ENCODE measurements around the gene PMS1.
"Not testable (repeated sequence)": the region's sequence is repeated elsewhere in the genome, so short reads cannot be mapped to it uniquely, and the experiment has no call there.

The PMS1 gene

DNA sequence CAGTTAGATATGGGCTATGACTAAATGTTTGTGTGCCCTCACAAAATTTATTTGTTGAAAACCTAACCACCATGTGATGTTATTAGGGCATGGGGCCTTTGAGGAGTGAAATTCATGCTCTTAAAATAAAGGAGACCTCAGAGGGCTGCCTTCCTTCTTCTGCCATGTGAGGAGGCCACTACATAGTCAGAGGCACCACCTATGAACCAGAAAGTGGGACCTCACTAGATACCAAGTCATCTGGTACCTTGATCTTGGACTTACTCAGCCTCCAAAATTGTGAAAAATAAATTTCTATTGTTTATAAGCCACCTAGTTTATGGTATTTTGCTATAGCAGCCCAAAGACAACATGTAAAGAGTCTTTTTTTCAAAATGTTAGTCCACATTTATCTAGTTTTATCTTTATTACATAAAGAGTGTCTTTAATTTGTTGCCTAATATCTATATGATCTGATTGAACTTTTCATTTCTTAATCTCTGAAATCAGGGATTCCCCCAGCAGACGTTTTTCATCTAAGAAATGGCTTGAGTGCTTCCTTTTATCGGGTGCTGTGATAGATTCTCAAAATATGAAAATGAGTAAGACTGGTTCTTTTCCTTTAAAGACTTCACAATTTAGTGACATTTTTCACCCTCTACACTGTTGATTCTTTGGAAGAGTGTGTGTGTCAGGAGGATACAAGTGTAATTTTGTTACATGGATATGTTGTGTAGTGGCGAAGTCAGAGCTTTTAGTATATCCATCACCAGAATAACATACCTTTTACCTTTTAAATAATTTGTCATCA lies 34.2 kb downstream of the PMS1 start:
- no peak for DNase-seq

DNA sequence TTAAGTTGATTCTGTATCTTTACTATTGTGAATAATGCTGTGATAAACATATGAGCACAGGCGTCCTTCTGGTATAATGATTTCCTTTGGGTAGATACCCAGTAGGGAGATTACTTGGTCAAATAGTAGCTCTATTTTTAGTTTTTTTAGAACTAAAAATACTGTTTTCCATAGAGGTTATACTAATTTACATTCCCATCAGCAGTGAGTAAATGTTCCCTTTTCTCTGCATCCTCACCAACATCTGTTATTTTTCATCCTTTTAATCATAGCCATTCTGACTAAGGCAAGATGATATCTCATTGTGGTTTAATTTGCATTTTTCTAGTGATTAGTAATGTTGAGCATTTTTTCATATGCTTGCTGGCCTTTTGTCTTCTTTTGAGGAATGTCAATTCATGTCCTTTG lies 35.1 kb downstream of the PMS1 start:
- no peak for DNase-seq

DNA sequence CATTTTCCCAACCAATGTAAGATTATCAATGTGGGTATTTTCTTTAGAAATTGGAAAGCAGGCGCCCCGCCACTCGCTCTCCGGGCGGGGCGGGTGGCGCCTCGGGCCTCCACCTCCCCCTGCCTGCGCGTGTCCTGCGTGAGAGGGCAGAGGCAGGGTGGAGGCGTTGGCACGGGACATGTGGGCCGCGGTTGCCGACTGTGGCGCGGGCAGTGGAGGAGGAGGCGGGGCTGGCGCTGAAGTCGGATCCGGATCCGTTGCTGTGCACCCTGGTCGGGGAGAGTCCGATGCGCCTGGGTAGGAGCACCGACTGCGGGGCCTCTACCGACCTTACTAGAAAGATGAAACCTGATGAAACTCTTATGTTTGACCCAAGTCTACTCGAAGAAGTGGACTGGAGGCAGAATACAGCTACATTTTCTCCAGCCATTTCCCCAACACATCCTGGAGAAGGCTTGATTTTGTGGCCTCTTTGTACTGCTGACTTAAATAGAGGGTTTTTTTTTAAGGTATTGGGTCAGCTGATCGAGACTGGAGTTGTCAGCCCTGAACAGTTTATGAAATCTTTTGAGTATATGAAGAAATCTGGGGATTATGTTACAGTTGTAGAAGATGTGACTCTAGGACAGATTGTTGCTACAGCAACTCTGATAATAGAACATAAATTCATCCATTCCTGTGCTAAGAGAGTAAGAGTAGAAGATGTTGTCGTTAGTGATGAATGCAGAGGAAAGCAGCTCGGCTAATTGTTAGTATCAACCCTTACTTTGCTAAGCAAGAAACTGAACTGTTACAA lies 37.9 kb downstream of the PMS1 start:
- DNase-seq, result no peak

DNA sequence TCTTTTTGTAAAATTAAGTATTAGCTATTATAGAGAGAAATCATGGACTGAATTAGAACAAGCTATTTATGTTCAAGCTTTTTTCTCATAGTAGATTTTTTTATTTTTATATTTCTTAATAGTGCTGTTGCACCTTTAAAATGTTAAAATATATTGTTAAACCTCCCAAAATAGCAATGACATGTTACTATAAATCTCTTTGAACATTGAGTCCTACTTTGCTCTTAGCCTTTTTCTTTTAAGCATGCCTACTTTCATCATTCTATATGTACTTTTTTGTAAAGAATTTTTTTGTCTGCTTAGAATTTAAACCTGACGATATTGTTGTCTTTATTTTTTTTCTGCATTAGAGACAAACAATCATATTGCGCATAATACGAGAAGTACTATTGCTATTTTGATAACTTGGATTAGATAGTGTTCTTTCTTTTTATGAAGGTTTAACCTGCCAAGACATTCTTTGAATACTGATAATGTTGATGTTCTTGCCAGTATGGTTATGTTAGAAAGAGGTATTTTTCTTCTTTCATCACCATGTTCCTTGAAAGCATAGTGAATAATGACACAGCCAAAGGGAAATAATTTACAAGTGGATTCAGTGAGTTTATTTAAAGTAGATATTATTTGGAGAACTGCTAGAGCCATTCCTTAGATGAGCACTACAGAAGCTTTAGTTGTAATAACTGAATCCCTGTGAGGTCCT lies 40.6 kb downstream of the PMS1 start:
- no peak for DNase-seq

- DNase-seq, result no peak
These were observed 41.8 kb downstream of the PMS1 start for GRCh38 chr2:189826039-189826438.

GRCh38 chr2:189829102-189829833 lies 45.0 kb downstream of the PMS1 start:
- no peak for DNase-seq

DNA sequence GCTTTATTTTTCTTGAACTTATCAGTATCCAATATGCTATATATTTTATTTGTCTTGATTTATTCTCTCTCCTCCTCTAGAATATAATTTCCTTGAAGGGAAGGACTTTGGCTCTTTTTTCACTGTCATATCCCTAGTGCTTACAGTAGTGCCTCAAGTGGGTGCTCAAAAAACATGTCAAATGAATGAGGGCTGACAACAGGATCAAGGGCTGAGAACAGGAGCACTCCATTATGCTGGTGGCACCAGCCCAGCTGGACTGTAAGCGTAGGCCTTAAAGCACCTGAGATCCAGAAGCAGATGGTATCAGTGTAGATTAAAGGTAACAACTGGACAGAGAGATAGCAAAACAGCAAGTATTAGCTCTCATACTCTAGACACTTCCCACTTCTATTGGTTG lies 46.3 kb downstream of the PMS1 start:
- no peak for DNase-seq

GRCh38 chr2:189834059-189834458 lies 49.8 kb downstream of the PMS1 start:
- no peak for DNase-seq

DNA sequence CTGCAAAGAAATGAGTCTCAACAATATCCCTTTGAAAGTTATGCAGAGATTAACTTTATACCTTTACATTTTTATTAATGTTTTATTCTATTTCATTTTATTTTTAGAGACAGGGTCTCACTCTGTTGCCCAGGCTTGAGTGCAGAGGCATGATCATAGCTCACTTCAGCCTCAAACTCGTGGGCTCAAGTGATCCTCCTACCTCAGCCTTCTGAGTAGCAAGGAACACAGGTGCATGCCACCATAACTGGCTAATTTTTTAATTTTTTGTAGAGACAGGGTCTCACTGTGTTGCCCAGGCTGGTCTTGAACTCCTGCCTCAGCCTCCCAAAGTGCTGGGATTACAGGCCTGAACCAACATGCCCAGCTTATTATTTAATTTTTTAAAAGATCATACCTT lies 50.4 kb downstream of the PMS1 start:
- not testable (repeated sequence) for DNase-seq

DNA sequence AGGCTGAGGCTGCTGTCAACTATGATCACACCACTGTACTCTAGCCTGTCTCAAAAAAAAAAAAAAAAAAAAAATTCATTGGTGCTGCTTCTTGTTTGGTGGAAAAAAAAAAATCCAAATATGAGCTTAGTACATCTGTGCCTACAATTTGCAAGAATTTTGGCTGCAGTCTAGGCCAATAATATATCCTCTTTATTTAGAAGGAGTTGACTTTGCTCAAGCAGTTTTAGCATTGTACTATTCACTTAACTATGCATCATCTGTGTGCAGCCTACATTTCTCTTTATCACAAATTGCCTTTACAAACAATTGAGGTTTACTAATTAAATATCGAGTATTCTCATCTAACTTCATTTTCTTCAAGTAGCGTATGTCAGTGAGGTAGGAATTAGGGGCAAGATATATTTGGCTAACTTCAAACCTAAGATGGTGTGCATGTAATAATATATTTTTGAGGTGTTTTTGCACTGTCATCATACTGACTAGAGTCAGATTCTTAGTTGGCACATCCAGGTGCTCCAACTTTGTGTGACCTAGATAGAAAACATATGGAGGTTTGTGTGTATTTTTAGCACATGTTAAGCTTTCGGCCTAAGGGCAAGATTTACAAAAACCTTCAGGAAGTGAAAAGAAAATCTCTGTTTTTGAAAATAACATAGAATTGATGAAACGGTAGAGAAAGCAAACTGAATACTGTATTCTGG lies 51.8 kb downstream of the PMS1 start:
- DNase-seq, result no peak

DNA sequence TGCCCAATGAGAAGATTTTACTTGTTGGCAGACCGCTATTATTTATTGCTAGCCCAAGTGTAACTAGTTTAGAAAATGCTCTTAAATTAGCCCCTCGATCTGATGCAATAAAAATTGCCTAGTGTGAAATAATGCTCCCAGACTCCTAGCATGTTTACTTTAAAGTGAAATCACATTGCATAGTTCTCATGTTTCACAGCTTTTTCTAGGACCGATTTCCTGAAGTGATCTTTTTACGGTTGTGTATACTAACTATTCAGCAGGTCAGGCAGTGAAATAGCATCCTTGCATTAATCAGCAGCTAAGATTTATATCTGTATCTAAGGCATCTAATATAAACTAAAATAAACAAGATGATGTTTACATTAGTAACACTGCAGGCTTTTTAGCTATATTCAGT lies 52.4 kb downstream of the PMS1 start:
- DNase-seq, result no peak

- no peak for DNase-seq
These were observed 53.1 kb downstream of the PMS1 start for GRCh38 chr2:189837326-189837725.

- DNase-seq, result no peak
These were observed 56.8 kb downstream of the PMS1 start for GRCh38 chr2:189841019-189841418.

DNA sequence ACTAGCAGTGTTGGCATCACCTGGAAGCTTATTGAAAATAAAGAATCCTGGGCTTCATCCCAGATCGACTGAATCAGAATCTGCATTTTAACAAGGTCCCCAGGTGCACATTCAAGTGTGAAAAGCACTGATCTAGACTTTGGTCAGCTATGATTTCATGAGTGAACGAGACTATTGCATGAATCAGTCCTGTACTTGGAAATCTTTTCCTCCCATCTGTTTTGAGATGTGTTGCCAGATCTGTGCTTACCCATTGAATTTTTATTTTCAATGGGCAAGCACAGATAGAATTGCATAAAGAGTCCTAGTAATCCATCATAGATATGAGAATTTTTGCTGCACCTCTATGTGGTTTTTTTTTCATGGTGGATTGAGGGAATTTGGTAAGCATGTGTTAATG lies 64.0 kb downstream of the PMS1 start:
- DNase-seq, result no peak

DNA sequence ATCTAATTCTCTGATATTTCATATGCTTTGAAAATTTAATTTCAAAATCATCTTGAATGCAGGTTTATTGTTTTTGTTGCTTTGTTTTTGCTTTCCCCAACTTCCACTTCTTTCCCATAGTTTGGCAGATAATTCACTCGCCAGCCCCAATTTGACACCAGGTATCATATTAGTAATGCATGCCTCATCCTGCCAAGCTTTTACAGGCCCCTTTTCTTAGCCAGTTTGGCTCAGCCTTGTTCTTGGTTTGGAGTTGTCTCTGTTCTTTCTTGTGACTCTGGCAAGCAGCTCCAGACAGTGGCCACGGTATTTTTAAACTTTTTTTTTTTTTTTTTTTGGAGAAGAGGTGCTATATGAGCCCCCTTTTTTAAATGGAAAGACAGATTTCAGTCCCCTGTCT lies 65.3 kb downstream of the PMS1 start:
- DNase-seq, result no peak

DNA sequence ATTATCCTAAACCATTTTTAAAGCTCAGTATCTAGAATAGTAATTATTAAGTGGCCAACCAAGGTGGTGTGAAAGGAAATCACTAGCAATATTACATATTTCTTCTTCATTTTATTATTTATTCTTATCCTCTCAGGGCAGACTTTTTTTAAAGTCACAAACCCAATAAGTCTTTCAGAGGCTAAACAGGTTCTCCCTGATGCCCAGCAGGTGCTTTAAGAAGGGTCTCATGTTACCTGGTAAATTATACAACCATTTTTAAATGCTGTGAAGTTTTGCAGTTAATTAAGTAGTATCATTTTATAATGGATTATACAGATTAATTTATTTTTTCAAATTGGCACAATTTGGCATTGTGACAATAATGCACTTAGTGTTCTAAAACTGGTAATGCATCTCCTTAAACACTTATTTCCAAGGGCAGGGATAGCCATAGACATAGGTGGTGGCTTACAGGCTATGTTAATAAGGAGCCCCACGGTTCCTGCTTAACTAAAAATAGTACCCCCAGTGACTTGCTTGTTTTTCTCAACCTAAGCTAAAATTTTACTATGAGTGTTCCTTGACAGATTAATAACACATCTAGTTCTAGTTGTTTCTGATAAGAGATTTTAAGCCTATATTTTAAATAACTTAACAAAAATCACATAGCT lies 67.0 kb downstream of the PMS1 start:
- no peak for DNase-seq

DNA sequence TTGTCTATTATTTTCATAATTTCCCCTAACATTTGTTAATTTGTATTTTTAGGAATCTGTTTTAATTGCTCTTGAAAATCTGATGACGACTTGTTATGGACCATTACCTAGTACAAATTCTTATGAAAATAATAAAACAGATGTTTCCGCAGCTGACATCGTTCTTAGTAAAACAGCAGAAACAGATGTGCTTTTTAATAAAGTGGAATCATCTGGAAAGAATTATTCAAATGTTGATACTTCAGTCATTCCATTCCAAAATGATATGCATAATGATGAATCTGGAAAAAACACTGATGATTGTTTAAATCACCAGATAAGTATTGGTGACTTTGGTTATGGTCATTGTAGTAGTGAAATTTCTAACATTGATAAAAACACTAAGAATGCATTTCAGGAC lies 69.9 kb downstream of the PMS1 start:
- no peak for DNase-seq

DNA sequence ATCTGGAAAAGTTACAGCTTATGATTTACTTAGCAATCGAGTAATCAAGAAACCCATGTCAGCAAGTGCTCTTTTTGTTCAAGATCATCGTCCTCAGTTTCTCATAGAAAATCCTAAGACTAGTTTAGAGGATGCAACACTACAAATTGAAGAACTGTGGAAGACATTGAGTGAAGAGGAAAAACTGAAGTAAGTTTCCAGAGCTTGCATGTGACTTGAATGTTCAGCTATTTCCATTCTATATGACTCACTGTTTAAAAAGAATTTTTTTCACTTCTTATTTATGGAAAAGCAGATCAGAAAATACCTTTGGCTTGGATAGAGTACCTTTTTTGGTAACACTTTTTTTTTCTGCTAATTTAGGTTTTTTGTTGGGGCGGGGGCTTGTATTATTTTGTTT lies 70.7 kb downstream of the PMS1 start:
- DNase-seq, result no peak

DNA sequence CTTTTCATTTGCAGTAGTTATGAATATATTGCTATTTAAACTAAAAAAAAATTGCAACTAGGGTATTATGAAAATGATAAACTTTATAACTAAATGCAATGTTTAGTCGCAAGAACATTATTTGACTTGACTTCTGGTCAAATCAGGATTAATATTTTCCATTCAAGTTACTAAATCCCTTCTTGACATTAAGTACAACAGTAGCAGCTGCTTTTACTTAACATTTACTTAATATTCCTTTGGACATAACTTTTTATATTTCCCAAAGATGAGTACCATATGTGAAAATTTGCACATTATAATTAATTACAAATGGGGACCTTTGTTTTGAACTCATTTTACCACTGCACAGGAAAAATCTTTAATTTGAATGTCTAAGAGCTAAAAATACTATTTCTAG lies 74.0 kb downstream of the PMS1 start:
- no peak for DNase-seq

DNA sequence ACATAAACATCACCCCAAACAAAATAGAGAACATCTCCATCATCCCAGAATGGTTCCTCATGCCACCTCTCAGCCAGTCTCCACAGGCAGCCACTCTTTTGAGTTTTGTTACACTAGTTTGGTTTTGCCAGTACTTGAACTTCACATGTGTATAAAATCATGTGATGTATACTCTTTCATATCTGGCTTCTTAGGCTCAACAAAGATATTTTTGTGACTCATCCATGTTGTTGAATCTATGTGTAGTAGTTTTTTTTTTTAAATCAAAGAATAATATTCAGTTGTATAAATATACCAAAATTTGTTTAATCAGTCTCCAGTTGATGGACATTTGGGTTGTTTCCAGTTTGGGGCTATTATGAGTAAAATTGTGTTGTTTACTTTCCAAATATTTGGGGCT lies 75.9 kb downstream of the PMS1 start:
- DNase-seq, result no peak

GRCh38 chr2:189862751-189863150 lies 78.5 kb downstream of the PMS1 start:
- no peak for DNase-seq

- DNase-seq, result no peak
These were observed 81.6 kb downstream of the PMS1 start for GRCh38 chr2:189865826-189866225.

All from stimulated activated CD4-positive, alpha-beta T cell treated with anti-CD3 and anti-CD28 coated beads, Interleukin-15, amount 100 ng/mL, for 24 hours (primary cell).